ENCODE measurements around the gene MINDY4B. TPM values are rescaled to one million over a fixed set of nuclear protein-coding genes. Genes with fewer than 3 reads are reported as not detected.

The MINDY4B gene
- total and polyA plus RNA-seq, 2 of the 4 experiments (the other 2 are of a cell fraction), result not detected

- H3K4me2 ChIP-seq (ENCODE audit: low read depth, low read length), result no peak overlapping the region
- H3K23ac ChIP-seq (ENCODE audit: low read depth, low read length), result no peak overlapping the region
- ChIA-PET CTCF (no interaction called here), POLR2A (ENCODE audit: unreplicated experiment) (interaction anchor here (0.6 kb wide), 1 partner anchor 70 kb away, joined by 3 read pairs; no protein-coding TSS in a partner anchor)
- dilution Hi-C loops (cut with HindIII; ENCODE audit: low sequenced_read_pairs, unreplicated experiment), result no loop called here
- no peaks in the 10 kb centered on the region for H3K79me1 ChIP-seq (ENCODE audit: low read depth in 1 of 2, low read length in 2 of 2)
- no peaks in the 10 kb centered on the region for H3K36me3 ChIP-seq (ENCODE audit: control insufficient read depth, insufficient read depth, low read length)
- H2BK5ac ChIP-seq (ENCODE audit: low read depth, low read length, poor library complexity, severe bottlenecking), result no peak overlapping the region
- peaks cover 18% of the 10 kb centered on the region for H3K27me3 ChIP-seq (ENCODE audit: control insufficient read depth, insufficient read depth, low read length)
- H3K4me3 ChIP-seq (ENCODE audit: insufficient read depth, low read depth, low read length), result no peak overlapping the region
- no peak overlapping the region for H3K4ac ChIP-seq (ENCODE audit: low read depth, low read length)
- H3K9ac ChIP-seq (ENCODE audit: low read depth, low read length), result no peak overlapping the region
- no peaks in the 10 kb centered on the region for H3K9me3 ChIP-seq (ENCODE audit: control insufficient read depth, insufficient read depth, low read length)
- H4K8ac ChIP-seq (ENCODE audit: low read depth in 2 of 2, low read length in 2 of 2), result no peak overlapping the region
- ATAC-seq (ENCODE audit: low read depth) (no peak), DNase-seq (no peak)
- H4K91ac ChIP-seq (ENCODE audit: insufficient read depth, low read depth, low read length), result no peak overlapping the region
- no peak overlapping the region for H3K18ac ChIP-seq (ENCODE audit: low read depth, low read length)
- no peaks in the 10 kb centered on the region for H3K9me1 ChIP-seq (ENCODE audit: insufficient read depth, low read length)
- no peaks in the 10 kb centered on the region for H4K20me1 ChIP-seq (ENCODE audit: insufficient read depth, low read length)
- no peak overlapping the region for H2AK5ac ChIP-seq (ENCODE audit: low read depth, low read length)
- H2BK120ac ChIP-seq (ENCODE audit: low read depth, low read length), result no peak overlapping the region
- no peak overlapping the region for H2BK20ac ChIP-seq (ENCODE audit: low read depth, low read length)
- no TSS peak for BruUV-seq (replicated peaks)
- intact Hi-C loops (cut with micrococcal nuclease), result no loop called here
- H3K14ac ChIP-seq (replicated peaks; ENCODE audit: low read depth, low read length), result no peak overlapping the region
- no peak overlapping the region for H3K56ac ChIP-seq (ENCODE audit: extremely low read depth, insufficient read depth, low read length)
- H4K5ac ChIP-seq (ENCODE audit: low read depth, low read length), result no peak overlapping the region
- no peak overlapping the region for H2BK15ac ChIP-seq (ENCODE audit: low read depth, low read length)
- H3K27ac ChIP-seq (ENCODE audit: insufficient read depth, low read length), result no peak overlapping the region
- no peak overlapping the region for H2AFZ ChIP-seq (replicated peaks; ENCODE audit: low read length, poor library complexity)
- no peak overlapping the region for H2AK9ac ChIP-seq (replicated peaks; ENCODE audit: low read depth, low read length, poor library complexity)
- in situ Hi-C loops (cut with MboI; ENCODE audit: low sequenced_read_pairs), result no loop called here
- H3K4me1 ChIP-seq (ENCODE audit: control insufficient read depth, insufficient read depth, low read length), result no peaks in the 10 kb centered on the region
- WGBS, 2 experiments (ENCODE audit: extremely low coverage in 2 of 2, insufficient read length in 1 of 2), result 8% methylated on average over 3 of the region's 7 CpGs; no CpG with 5 or more reads in 1 of the 2 experiments
- TF ChIP-seq MAFK (IDR thresholded peaks at IDR 0.05; ENCODE audit: low read depth, low read length) (no peak), CHD1 (IDR thresholded peaks at IDR 0.05; ENCODE audit: low read depth, low read length) (no peak), CTCF (conservative IDR thresholded peaks at IDR 0.05; ENCODE audit: low read depth, low read length) (no peak), CEBPB (IDR thresholded peaks at IDR 0.05; ENCODE audit: low read depth, low read length) (no peak), POLR2A (IDR thresholded peaks at IDR 0.05; ENCODE audit: low read depth, low read length) (no peak), RAD21 (IDR thresholded peaks at IDR 0.05; ENCODE audit: low read length) (no peak), BHLHE40 (IDR thresholded peaks at IDR 0.05; ENCODE audit: low read depth, low read length) (no peak), FOS (IDR thresholded peaks at IDR 0.05; ENCODE audit: low read depth, low read length) (no peak)
Observed at GRCh38 chr3:150825916-150826377, 79.3 kb downstream of the MINDY4B start.
